ENCODE data around the gene SMYD2. TPM values are rescaled to one million over a fixed set of nuclear protein-coding genes. Genes with fewer than 3 reads are reported as not detected.

Gene SMYD2
- total RNA-seq, 2 donors from 2014 or later = 21.8 to 23.0 TPM

GRCh38 chr1:214300149-214300780 lies 19.3 kb downstream of the SMYD2 start:
- no peaks in the 10 kb centered on the region for H3K27me3 ChIP-seq
- H3K4me3 ChIP-seq = no peak overlapping the region
- intact Hi-C loops (cut with DNase I) = no loop called here
- no peak overlapping the region for H3K9ac ChIP-seq (ENCODE audit: low read depth in 2 of 2, low read length in 2 of 2)
- no peak for TF ChIP-seq CTCF (IDR thresholded peaks at IDR 0.05)
- DNase-seq = no peak
- H3K36me3 ChIP-seq = no peaks in the 10 kb centered on the region
- no peak overlapping the region for H3K27ac ChIP-seq
- H3K9me3 ChIP-seq = no peaks in the 10 kb centered on the region
- H3K4me1 ChIP-seq = no peaks in the 10 kb centered on the region

GRCh38 chr1:214301526-214301925 lies 20.6 kb downstream of the SMYD2 start:
- Histone ChIP-seq H3K9ac (ENCODE audit: low read depth in 2 of 2, low read length in 2 of 2) (no peak overlapping the region), H3K27ac (no peak overlapping the region), H3K27me3 (no peaks in the 10 kb centered on the region), H3K36me3 (no peaks in the 10 kb centered on the region), H3K9me3 (no peaks in the 10 kb centered on the region), H3K4me3 (no peak overlapping the region), H3K4me1 (no peaks in the 10 kb centered on the region)
- DNase-seq = no peak
- TF ChIP-seq CTCF (IDR thresholded peaks at IDR 0.05) = no peak
- intact Hi-C loops (cut with DNase I) = no loop called here

- no peaks in the 10 kb centered on the region for H3K36me3 ChIP-seq
- H3K9ac ChIP-seq (ENCODE audit: low read depth in 2 of 2, low read length in 2 of 2) = no peak overlapping the region
- H3K4me1 ChIP-seq = no peaks in the 10 kb centered on the region
- TF ChIP-seq CTCF (IDR thresholded peaks at IDR 0.05) = no peak
- no peaks in the 10 kb centered on the region for H3K9me3 ChIP-seq
- no peak overlapping the region for H3K4me3 ChIP-seq
- intact Hi-C loops (cut with DNase I) = no loop called here
- no peak overlapping the region for H3K27ac ChIP-seq
- DNase-seq = no peak
- H3K27me3 ChIP-seq = no peaks in the 10 kb centered on the region
Measured at GRCh38 chr1:214303141-214303930, 22.4 kb downstream of the SMYD2 start.

GRCh38 chr1:214305164-214305751 lies 24.3 kb downstream of the SMYD2 start:
- intact Hi-C loops (cut with DNase I) = no loop called here
- TF ChIP-seq CTCF (IDR thresholded peaks at IDR 0.05) = no peak

GRCh38 chr1:214306269-214306668 lies 25.3 kb downstream of the SMYD2 start:
- H3K4me1 ChIP-seq = no peaks in the 10 kb centered on the region
- H3K9me3 ChIP-seq = no peaks in the 10 kb centered on the region
- no peaks in the 10 kb centered on the region for H3K27me3 ChIP-seq
- DNase-seq = no peak
- H3K9ac ChIP-seq (ENCODE audit: low read depth in 2 of 2, low read length in 2 of 2) = no peak overlapping the region
- intact Hi-C loops (cut with DNase I) = no loop called here
- no peaks in the 10 kb centered on the region for H3K36me3 ChIP-seq
- no peak for TF ChIP-seq CTCF (IDR thresholded peaks at IDR 0.05)
- no peak overlapping the region for H3K27ac ChIP-seq
- H3K4me3 ChIP-seq = no peak overlapping the region

More at GRCh38 chr1:214305164-214305751, 24.3 kb downstream of the SMYD2 start:
- no peaks in the 10 kb centered on the region for H3K4me1 ChIP-seq
- no peaks in the 10 kb centered on the region for H3K9me3 ChIP-seq
- no peak overlapping the region for H3K27ac ChIP-seq
- no peaks in the 10 kb centered on the region for H3K27me3 ChIP-seq
- no peaks in the 10 kb centered on the region for H3K36me3 ChIP-seq
- no peak for DNase-seq
- H3K4me3 ChIP-seq = no peak overlapping the region
- H3K9ac ChIP-seq (ENCODE audit: low read depth in 2 of 2, low read length in 2 of 2) = no peak overlapping the region
